ENCODE data around the gene APC.

Gene APC

DNA sequence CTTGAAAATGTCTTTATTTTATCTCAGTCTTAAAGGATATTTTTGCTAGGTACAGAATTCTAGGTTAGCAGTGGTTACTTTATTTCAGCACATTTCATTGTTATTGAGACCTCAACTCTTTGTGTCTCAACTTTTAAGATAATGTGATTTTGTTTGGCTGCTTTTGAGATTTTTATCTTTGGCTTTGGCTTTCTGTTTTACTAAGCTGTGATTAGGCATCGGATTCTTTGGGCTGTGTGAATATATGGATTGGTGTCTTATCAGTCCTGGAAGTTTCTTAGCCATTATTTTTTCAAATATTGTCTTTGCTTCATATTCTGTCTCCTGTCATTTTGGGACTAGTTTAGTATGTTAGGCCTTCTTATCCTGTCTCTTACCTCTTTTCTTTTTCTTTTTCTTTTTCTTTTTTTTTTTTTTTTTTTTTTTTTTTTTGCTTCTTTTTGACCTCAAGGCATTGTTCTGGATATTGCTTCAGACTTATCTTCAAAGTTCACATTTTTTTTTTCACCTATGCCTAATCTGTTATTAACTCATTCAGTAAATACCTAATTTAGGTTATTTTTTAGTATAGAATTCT lies 20.1 kb upstream of the APC start:
- Histone ChIP-seq H3K27ac (ENCODE audit: low read depth, low read length) (no peak overlapping the region), H3K27me3 (ENCODE audit: control insufficient read depth, insufficient read depth, low read length) (no peaks in the 10 kb centered on the region), H3K9me3 (ENCODE audit: control insufficient read depth, insufficient read depth, low read length) (no peaks in the 10 kb centered on the region), H3K36me3 (ENCODE audit: control insufficient read depth, insufficient read depth, low read length) (no peaks in the 10 kb centered on the region), H3K4me3 (ENCODE audit: low read depth, low read length) (no peak overlapping the region), H3K4me1 (ENCODE audit: control insufficient read depth, insufficient read depth, low read length) (peaks cover 16% of the 10 kb centered on the region), H3K9ac (ENCODE audit: low read depth, low read length) (no peak overlapping the region)

DNA sequence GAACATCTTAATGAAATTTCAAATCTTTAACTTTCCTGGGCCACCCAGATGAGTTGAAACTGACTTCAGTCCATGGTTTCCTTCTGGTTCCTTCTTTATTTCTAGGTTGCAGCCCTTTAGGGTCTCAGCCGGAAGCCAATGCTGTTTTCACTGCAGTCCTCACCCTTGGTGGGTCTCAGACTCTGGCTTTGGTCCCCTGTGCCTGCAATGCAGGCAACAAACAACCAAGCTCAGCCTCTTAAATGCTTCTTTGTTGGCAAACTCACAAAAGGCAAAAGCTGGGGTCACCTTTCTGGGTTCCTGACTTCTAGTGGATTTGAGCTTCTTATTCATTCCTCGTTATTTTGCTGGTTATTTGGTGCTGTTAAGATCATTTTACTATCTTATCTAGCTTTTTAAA lies 19.3 kb upstream of the APC start:
- Histone ChIP-seq H3K27me3 (ENCODE audit: control insufficient read depth, insufficient read depth, low read length) (no peaks in the 10 kb centered on the region), H3K9ac (ENCODE audit: low read depth, low read length) (no peak overlapping the region), H3K4me3 (ENCODE audit: low read depth, low read length) (no peak overlapping the region), H3K9me3 (ENCODE audit: control insufficient read depth, insufficient read depth, low read length) (no peaks in the 10 kb centered on the region), H3K4me1 (ENCODE audit: control insufficient read depth, insufficient read depth, low read length) (peaks cover 16% of the 10 kb centered on the region), H3K27ac (ENCODE audit: low read depth, low read length) (peak overlapping the region; percentile 17), H3K36me3 (ENCODE audit: control insufficient read depth, insufficient read depth, low read length) (no peaks in the 10 kb centered on the region)

DNA sequence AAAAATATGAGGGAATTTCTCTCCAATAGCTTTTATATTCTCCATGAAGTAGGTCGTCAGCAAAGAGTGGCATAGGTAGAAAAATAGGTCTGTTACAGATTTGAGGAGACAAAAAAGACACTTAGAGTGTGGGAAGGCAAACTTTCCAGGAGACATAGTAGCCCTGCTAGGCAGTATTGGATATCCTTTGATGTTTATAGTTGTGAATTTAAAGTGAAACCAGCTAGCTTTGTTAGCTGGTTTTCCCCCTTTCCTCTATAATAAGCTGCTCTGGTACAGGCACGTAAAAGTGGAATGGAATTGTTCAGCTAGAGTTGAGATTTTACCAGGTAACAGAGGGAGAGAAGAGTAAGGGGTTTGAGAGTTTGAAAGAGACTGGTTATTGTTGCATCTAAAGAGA lies 17.1 kb upstream of the APC start:
- Histone ChIP-seq H3K4me1 (ENCODE audit: control insufficient read depth, insufficient read depth, low read length) (peaks cover 16% of the 10 kb centered on the region), H3K4me3 (ENCODE audit: low read depth, low read length) (no peak overlapping the region), H3K9me3 (ENCODE audit: control insufficient read depth, insufficient read depth, low read length) (no peaks in the 10 kb centered on the region), H3K9ac (ENCODE audit: low read depth, low read length) (no peak overlapping the region), H3K27ac (ENCODE audit: low read depth, low read length) (no peak overlapping the region), H3K36me3 (ENCODE audit: control insufficient read depth, insufficient read depth, low read length) (no peaks in the 10 kb centered on the region), H3K27me3 (ENCODE audit: control insufficient read depth, insufficient read depth, low read length) (no peaks in the 10 kb centered on the region)

DNA sequence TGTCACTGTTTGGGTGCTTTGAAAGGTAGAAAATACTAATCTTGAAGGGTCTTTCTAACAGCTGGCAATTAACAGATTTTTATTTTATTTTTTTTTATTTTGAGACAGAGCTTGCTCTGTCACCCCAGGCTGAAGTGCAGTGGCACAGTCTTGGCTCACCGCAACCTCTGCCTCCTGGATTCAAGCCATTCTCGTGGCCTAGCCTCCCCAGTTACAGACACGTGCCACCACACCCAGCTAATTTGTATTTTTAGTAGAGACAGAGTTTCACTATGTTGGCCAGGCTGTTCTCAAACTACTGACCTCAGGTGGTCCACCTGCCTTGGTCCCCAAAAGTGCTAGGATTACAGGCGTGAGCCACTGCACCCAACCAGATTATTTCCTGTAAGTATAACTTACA lies 12.8 kb upstream of the APC start:
- Histone ChIP-seq H3K36me3 (ENCODE audit: control insufficient read depth, insufficient read depth, low read length) (no peaks in the 10 kb centered on the region), H3K9me3 (ENCODE audit: control insufficient read depth, insufficient read depth, low read length) (no peaks in the 10 kb centered on the region), H3K27me3 (ENCODE audit: control insufficient read depth, insufficient read depth, low read length) (no peaks in the 10 kb centered on the region), H3K27ac (ENCODE audit: low read depth, low read length) (no peak overlapping the region), H3K9ac (ENCODE audit: low read depth, low read length) (no peak overlapping the region), H3K4me3 (ENCODE audit: low read depth, low read length) (no peak overlapping the region), H3K4me1 (ENCODE audit: control insufficient read depth, insufficient read depth, low read length) (no peaks in the 10 kb centered on the region)

- H3K36me3 ChIP-seq (ENCODE audit: control insufficient read depth, insufficient read depth, low read length), result no peaks in the 10 kb centered on the region
- H3K4me1 ChIP-seq (ENCODE audit: control insufficient read depth, insufficient read depth, low read length), result no peaks in the 10 kb centered on the region
- no peak overlapping the region for H3K4me3 ChIP-seq (ENCODE audit: low read depth, low read length)
- no peaks in the 10 kb centered on the region for H3K9me3 ChIP-seq (ENCODE audit: control insufficient read depth, insufficient read depth, low read length)
- no peaks in the 10 kb centered on the region for H3K27me3 ChIP-seq (ENCODE audit: control insufficient read depth, insufficient read depth, low read length)
- H3K9ac ChIP-seq (ENCODE audit: low read depth, low read length), result no peak overlapping the region
- no peak overlapping the region for H3K27ac ChIP-seq (ENCODE audit: low read depth, low read length)
Measured at GRCh38 chr5:112729630-112730029, 8.1 kb upstream of the APC start.

DNA sequence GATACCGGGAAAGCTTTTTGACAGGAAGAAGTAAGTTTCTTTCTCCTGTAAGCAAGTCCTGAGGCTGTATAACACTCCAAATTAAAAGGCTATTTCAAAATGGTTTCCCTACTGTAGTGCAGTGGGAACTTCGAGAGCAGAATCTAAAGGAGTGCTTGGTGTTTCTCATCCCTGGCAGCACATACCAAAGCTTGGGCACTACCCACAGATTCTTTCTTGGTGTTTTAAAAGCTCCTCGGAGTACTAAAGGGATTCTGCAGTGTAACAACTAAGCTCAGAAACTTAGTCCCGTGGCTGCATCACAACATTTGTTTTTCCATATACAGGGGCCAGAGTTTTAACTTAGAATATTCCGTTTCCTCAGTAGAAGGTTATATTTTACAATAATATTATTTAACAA lies 5.6 kb upstream of the APC start:
- no peaks in the 10 kb centered on the region for H3K9me3 ChIP-seq (ENCODE audit: control insufficient read depth, insufficient read depth, low read length)
- no peak overlapping the region for H3K9ac ChIP-seq (ENCODE audit: low read depth, low read length)
- H3K4me3 ChIP-seq (ENCODE audit: low read depth, low read length), result no peak overlapping the region
- peaks cover 4% of the 10 kb centered on the region; the same call in 1 of the 2 replicates for H3K4me1 ChIP-seq (ENCODE audit: control insufficient read depth, insufficient read depth, low read length)
- H3K27ac ChIP-seq (ENCODE audit: low read depth, low read length), result no peak overlapping the region
- no peaks in the 10 kb centered on the region for H3K36me3 ChIP-seq (ENCODE audit: control insufficient read depth, insufficient read depth, low read length)
- no peaks in the 10 kb centered on the region for H3K27me3 ChIP-seq (ENCODE audit: control insufficient read depth, insufficient read depth, low read length)

DNA sequence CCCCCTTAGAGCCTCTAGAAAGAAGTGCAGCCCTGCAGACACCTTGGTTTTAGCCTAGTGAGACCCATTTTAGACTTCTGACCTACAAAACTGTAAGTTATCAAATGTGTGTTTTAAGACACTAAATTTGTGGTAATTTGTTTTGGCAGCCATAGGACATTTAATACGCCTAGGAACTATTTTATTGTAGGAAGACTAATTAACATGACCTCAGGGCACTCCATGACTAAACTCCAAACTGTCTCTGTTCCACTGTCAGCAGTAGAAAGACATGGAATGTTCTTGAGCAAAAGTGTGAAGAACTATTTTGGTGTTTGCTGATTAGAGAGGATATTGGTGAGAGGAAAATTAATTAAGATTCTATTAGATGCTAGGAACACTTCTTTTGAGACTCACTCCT lies 4.1 kb upstream of the APC start:
- H3K4me1 ChIP-seq (ENCODE audit: control insufficient read depth, insufficient read depth, low read length), result peaks cover 9% of the 10 kb centered on the region
- H3K36me3 ChIP-seq (ENCODE audit: control insufficient read depth, insufficient read depth, low read length), result no peaks in the 10 kb centered on the region
- no peak overlapping the region for H3K4me3 ChIP-seq (ENCODE audit: low read depth, low read length)
- H3K27me3 ChIP-seq (ENCODE audit: control insufficient read depth, insufficient read depth, low read length), result no peaks in the 10 kb centered on the region
- no peaks in the 10 kb centered on the region for H3K9me3 ChIP-seq (ENCODE audit: control insufficient read depth, insufficient read depth, low read length)
- H3K27ac ChIP-seq (ENCODE audit: low read depth, low read length), result no peak overlapping the region
- H3K9ac ChIP-seq (ENCODE audit: low read depth, low read length), result no peak overlapping the region

DNA sequence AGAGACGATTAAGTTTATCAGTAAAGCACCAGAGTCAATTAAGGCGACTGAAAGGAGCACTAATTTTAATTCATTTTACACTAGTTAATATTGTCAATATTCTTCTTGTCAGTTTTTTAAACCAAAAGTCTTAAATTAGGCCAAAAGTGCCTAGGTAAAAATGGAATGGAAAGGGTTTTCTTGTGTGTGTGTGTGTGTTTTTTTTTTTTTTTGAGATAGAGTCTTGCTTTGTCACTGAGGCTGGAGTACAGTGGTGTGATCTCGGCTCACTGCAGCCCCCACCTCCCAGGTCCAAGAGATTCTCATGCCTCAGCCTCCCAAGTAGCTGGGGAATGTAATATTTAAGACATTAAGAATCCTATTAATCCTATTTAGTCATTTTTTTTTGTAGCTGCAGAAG lies 3.1 kb upstream of the APC start:
- H3K9me3 ChIP-seq (ENCODE audit: control insufficient read depth, insufficient read depth, low read length), result no peaks in the 10 kb centered on the region
- H3K4me3 ChIP-seq (ENCODE audit: low read depth, low read length), result no peak overlapping the region
- H3K27me3 ChIP-seq (ENCODE audit: control insufficient read depth, insufficient read depth, low read length), result no peaks in the 10 kb centered on the region
- H3K9ac ChIP-seq (ENCODE audit: low read depth, low read length), result no peak overlapping the region
- no peak overlapping the region for H3K27ac ChIP-seq (ENCODE audit: low read depth, low read length)
- peaks cover 17% of the 10 kb centered on the region for H3K4me1 ChIP-seq (ENCODE audit: control insufficient read depth, insufficient read depth, low read length)
- H3K36me3 ChIP-seq (ENCODE audit: control insufficient read depth, insufficient read depth, low read length), result no peaks in the 10 kb centered on the region

- H3K9me3 ChIP-seq (ENCODE audit: control insufficient read depth, insufficient read depth, low read length), result no peaks in the 10 kb centered on the region
- H3K36me3 ChIP-seq (ENCODE audit: control insufficient read depth, insufficient read depth, low read length), result no peaks in the 10 kb centered on the region
- H3K27ac ChIP-seq (ENCODE audit: low read depth, low read length), result no peak overlapping the region
- no peak overlapping the region for H3K9ac ChIP-seq (ENCODE audit: low read depth, low read length)
- H3K4me1 ChIP-seq (ENCODE audit: control insufficient read depth, insufficient read depth, low read length), result peaks cover 17% of the 10 kb centered on the region
- no peak overlapping the region for H3K4me3 ChIP-seq (ENCODE audit: low read depth, low read length)
- H3K27me3 ChIP-seq (ENCODE audit: control insufficient read depth, insufficient read depth, low read length), result no peaks in the 10 kb centered on the region
Measured at GRCh38 chr5:112735702-112736101, 2.0 kb upstream of the APC start.

DNA sequence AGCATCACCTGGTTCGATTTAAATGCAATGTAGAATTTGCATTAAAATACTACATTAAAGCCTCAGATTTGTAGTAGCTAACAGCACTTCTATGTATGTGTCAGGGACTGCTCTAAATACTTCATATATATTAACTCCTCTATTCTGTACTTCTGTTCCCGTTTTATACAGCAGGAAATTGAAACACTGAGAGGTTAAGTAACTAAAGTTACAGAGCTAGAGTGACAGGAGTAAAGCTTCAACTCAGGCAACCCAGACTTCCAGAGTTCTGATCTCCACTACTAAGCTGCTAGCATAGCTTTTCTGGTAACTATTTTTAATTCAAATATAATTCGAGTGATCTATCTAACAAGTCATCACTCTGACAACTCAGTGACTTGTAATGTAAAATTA lies 619 bp upstream of the APC start:
- no peak overlapping the region for H3K9ac ChIP-seq (ENCODE audit: low read depth, low read length)
- H3K4me1 ChIP-seq (ENCODE audit: control insufficient read depth, insufficient read depth, low read length), result peaks cover 17% of the 10 kb centered on the region
- H3K36me3 ChIP-seq (ENCODE audit: control insufficient read depth, insufficient read depth, low read length), result no peaks in the 10 kb centered on the region
- H3K9me3 ChIP-seq (ENCODE audit: control insufficient read depth, insufficient read depth, low read length), result no peaks in the 10 kb centered on the region
- H3K27ac ChIP-seq (ENCODE audit: low read depth, low read length), result peak overlapping the region; percentile 39
- peak overlapping the region; percentile 68 for H3K4me3 ChIP-seq (ENCODE audit: low read depth, low read length)
- H3K27me3 ChIP-seq (ENCODE audit: control insufficient read depth, insufficient read depth, low read length), result no peaks in the 10 kb centered on the region

- no peaks in the 10 kb centered on the region for H3K27me3 ChIP-seq (ENCODE audit: control insufficient read depth, insufficient read depth, low read length)
- peak overlapping the region; percentile 53 for H3K27ac ChIP-seq (ENCODE audit: low read depth, low read length)
- peak overlapping the region; percentile 68 for H3K4me3 ChIP-seq (ENCODE audit: low read depth, low read length)
- H3K9ac ChIP-seq (ENCODE audit: low read depth, low read length), result 0 out of 2 replicates have a peak overlapping the region, but pooled peaks have one; percentile 15
- H3K9me3 ChIP-seq (ENCODE audit: control insufficient read depth, insufficient read depth, low read length), result no peaks in the 10 kb centered on the region
- peaks cover 17% of the 10 kb centered on the region for H3K4me1 ChIP-seq (ENCODE audit: control insufficient read depth, insufficient read depth, low read length)
- no peaks in the 10 kb centered on the region for H3K36me3 ChIP-seq (ENCODE audit: control insufficient read depth, insufficient read depth, low read length)
Measured at GRCh38 chr5:112738191-112738560, 491 bp downstream of the APC start.

DNA sequence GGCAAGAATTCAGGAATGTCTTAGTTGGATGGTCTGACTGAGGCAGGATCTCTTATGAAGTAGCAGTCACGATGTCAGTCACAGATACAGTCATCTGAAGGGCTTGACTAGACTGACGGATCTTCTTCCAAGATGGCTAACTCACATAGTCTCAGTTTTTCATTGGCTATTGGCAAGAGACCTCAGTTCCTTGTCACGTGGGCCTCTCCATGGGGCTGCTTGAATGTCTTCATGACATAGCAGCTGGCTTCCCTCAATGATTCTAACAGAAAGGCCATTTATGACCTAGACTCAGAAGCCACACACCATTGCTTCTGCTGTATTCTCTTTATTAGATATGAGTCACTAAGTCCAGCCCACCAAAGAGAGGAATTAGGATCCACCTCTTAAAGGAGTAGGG lies 4.7 kb downstream of the APC start:
- H3K36me3 ChIP-seq (ENCODE audit: control insufficient read depth, insufficient read depth, low read length), result no peaks in the 10 kb centered on the region
- H3K9me3 ChIP-seq (ENCODE audit: control insufficient read depth, insufficient read depth, low read length), result no peaks in the 10 kb centered on the region
- H3K4me3 ChIP-seq (ENCODE audit: low read depth, low read length), result no peak overlapping the region
- peaks cover 13% of the 10 kb centered on the region for H3K4me1 ChIP-seq (ENCODE audit: control insufficient read depth, insufficient read depth, low read length)
- H3K9ac ChIP-seq (ENCODE audit: low read depth, low read length), result no peak overlapping the region
- H3K27ac ChIP-seq (ENCODE audit: low read depth, low read length), result no peak overlapping the region
- H3K27me3 ChIP-seq (ENCODE audit: control insufficient read depth, insufficient read depth, low read length), result no peaks in the 10 kb centered on the region

All from HUES48 (cell line).